H1 (cell line): ENCODE results near the gene GALNT13. TPM values are rescaled to one million over a fixed set of nuclear protein-coding genes. Genes with fewer than 3 reads are reported as not detected.

Experiments used
- CTCF ChIA-PET: fragments of 300-600 bp; sonication (Branson Sonifier 250); formaldehyde crosslinking; loops from one replicate; lab custom pipeline; 2021; ENCODE audit not compliant: partially characterized antibody; lab: Charles Lee
- POLR2A ChIA-PET: fragments of 300-600 bp; sonication (Branson Sonifier 250); formaldehyde crosslinking; loops from one replicate; lab custom pipeline; 2021; ENCODE audit warnings: inconsistent platforms; ENCODE audit not compliant: partially characterized antibody; lab: Charles Lee
- DNase-seq, 2 experiments: peaks; one replicate each; pipeline versions ENCODE4 v3.0.0 to v3.0.0-alpha.2; 2010 to 2022; ENCODE audit warnings: low spot score in 2 of 2, low read depth in 1 of 2, mixed read lengths in 1 of 2
- FAIRE-seq: peaks from 2 replicates; lab custom pipeline; 2011; peaks lifted over from hg19 to GRCh38; lab: Jason Lieb, UNC
- H2AFZ ChIP-seq: 2 replicates; pipeline ENCODE4 v1.8.1; 2012; ENCODE audit warnings: low read length, inconsistent platforms
- H2AK5ac ChIP-seq: 2 replicates; pipeline ENCODE4 v1.6.1; 2013; ENCODE audit warnings: low read depth, low read length
- H2BK120ac ChIP-seq: replicated peaks from 2 replicates; pipeline ENCODE3; 2013; ENCODE audit warnings: low read depth, low read length, inconsistent platforms
- H2BK12ac ChIP-seq: 2 replicates; pipeline ENCODE4 v1.6.1; 2013; ENCODE audit warnings: low read depth, low read length
- H2BK15ac ChIP-seq: 2 replicates; pipeline ENCODE4 v1.6.1; 2013; ENCODE audit warnings: low read length
- H2BK20ac ChIP-seq: 2 replicates; pipeline ENCODE4 v1.6.1; 2013; ENCODE audit warnings: low read length
- H2BK5ac ChIP-seq: 2 replicates; pipeline ENCODE4 v1.6.1; 2013; ENCODE audit warnings: low read depth, low read length
- H3K14ac ChIP-seq: 2 replicates; pipeline ENCODE4 v1.6.1; 2013; ENCODE audit warnings: inconsistent platforms; ENCODE audit not compliant: insufficient read length
- H3K18ac ChIP-seq: 2 replicates; pipeline ENCODE4 v1.6.1; 2013; ENCODE audit warnings: low read length; ENCODE audit errors: extremely low read depth
- H3K23ac ChIP-seq: 2 replicates; pipeline ENCODE4 v1.6.1; 2013; ENCODE audit warnings: inconsistent platforms; ENCODE audit not compliant: insufficient read length
- H3K23me2 ChIP-seq: 2 replicates; pipeline ENCODE4 v1.6.1; 2013; ENCODE audit warnings: low read depth, low read length
- H3K27ac ChIP-seq: 2 replicates; pipeline ENCODE4 v1.6.1; 2011; ENCODE audit warnings: low read depth, low read length, inconsistent platforms
- H3K27me3 ChIP-seq, 4 experiments: replicated peaks in 1 of 4; 1 replicate in 1 of 4; 2 replicates in 3 of 4; pipeline versions ENCODE4 v1.6.1 to v1.8.1; 2011 to 2013; ENCODE audit warnings: low read length in 3 of 4, mild to moderate bottlenecking in 3 of 4, inconsistent platforms in 2 of 4, mixed read lengths in 2 of 4, moderate library complexity in 1 of 4; ENCODE audit not compliant: control insufficient read depth in 3 of 4, insufficient read depth in 3 of 4; ENCODE audit errors: extremely low read depth in 1 of 4
- H3K36me3 ChIP-seq, 4 experiments: 2 replicates each; pipeline versions ENCODE4 v1.6.1 to v1.8.1; 2011 to 2013; ENCODE audit warnings: mild to moderate bottlenecking in 4 of 4, low read length in 3 of 4, moderate library complexity in 2 of 4, control low read depth in 1 of 4, inconsistent platforms in 1 of 4; ENCODE audit not compliant: insufficient read depth in 4 of 4, control insufficient read depth in 2 of 4
- H3K4ac ChIP-seq: replicated peaks from 2 replicates; pipeline ENCODE3; 2013; ENCODE audit warnings: low read length, low read depth, mixed read lengths, inconsistent platforms; ENCODE audit not compliant: insufficient read length
- H3K4me1 ChIP-seq, 4 experiments: replicated peaks in 1 of 4; 1 replicate in 1 of 4; 2 replicates in 3 of 4; pipeline versions ENCODE4 v1.6.1 to v1.8.1; 2011 to 2013; ENCODE audit warnings: low read length in 3 of 4, inconsistent platforms in 2 of 4, mixed read lengths in 1 of 4; ENCODE audit not compliant: insufficient read depth in 4 of 4, control insufficient read depth in 3 of 4
- H3K4me2 ChIP-seq, 2 experiments: 2 replicates each; pipeline versions ENCODE4 v1.6.1 to v1.8.1; 2011 to 2013; ENCODE audit warnings: low read depth in 2 of 2, low read length in 2 of 2, control low read depth in 1 of 2, inconsistent platforms in 1 of 2, mild to moderate bottlenecking in 1 of 2; ENCODE audit not compliant: insufficient read depth in 1 of 2
- H3K4me3 ChIP-seq, 4 experiments: fragments of 200-600, 300-600 bp in 1 of 4; sonication (generic), shearing (Covaris generic), sonication (Bioruptor Twin) in 1 of 4; 2 replicates each; pipeline versions ENCODE4 v1.5.1 to v1.8.1; 2011 to 2016; ENCODE audit warnings: low read length in 4 of 4, low read depth in 3 of 4, control low read depth in 2 of 4, inconsistent platforms in 2 of 4, mild to moderate bottlenecking in 2 of 4, mixed read lengths in 1 of 4, moderate library complexity in 1 of 4; ENCODE audit not compliant: insufficient read depth in 2 of 4; ENCODE audit errors: extremely low read depth in 1 of 4
- H3K56ac ChIP-seq: replicated peaks from 2 replicates; pipeline ENCODE3; 2013; ENCODE audit warnings: low read depth, mild to moderate bottlenecking, mixed read lengths, low read length, inconsistent platforms; ENCODE audit not compliant: insufficient read length
- H3K79me1 ChIP-seq: 2 replicates; pipeline ENCODE4 v1.6.1; 2013; ENCODE audit warnings: low read depth, low read length, control low read depth
- H3K79me2 ChIP-seq, 2 experiments: 2 replicates each; pipeline versions ENCODE4 v1.6.1 to v1.8.1; 2012 to 2013; ENCODE audit warnings: low read length in 2 of 2, mild to moderate bottlenecking in 2 of 2, inconsistent platforms in 1 of 2; ENCODE audit not compliant: insufficient read depth in 2 of 2, control insufficient read depth in 1 of 2
- H3K9ac ChIP-seq, 4 experiments: replicated peaks in 1 of 4; 1 replicate in 1 of 4; 2 replicates in 3 of 4; pipeline versions ENCODE4 v1.6.1 to v1.8.1; 2011 to 2013; ENCODE audit warnings: low read depth in 3 of 4, low read length in 3 of 4, control low read depth in 2 of 4, mild to moderate bottlenecking in 2 of 4, moderate library complexity in 2 of 4, inconsistent platforms in 1 of 4; ENCODE audit errors: extremely low read depth in 1 of 4
- H3K9me3 ChIP-seq, 2 experiments: 2 replicates each; pipeline versions ENCODE4 v1.6.1 to v1.8.1; 2012 to 2013; ENCODE audit warnings: mild to moderate bottlenecking in 2 of 2, moderate library complexity in 2 of 2, control low read depth in 1 of 2, inconsistent platforms in 1 of 2, low read depth in 1 of 2, low read length in 1 of 2, mixed read lengths in 1 of 2; ENCODE audit not compliant: insufficient read depth in 2 of 2
- H4K20me1 ChIP-seq, 2 experiments: replicated peaks in 1 of 2; 2 replicates each; pipeline versions ENCODE3 to v1.8.1; 2011 to 2013; ENCODE audit warnings: inconsistent platforms in 2 of 2, low read length in 2 of 2, mild to moderate bottlenecking in 1 of 2; ENCODE audit not compliant: insufficient read depth in 2 of 2, control insufficient read depth in 1 of 2
- H4K5ac ChIP-seq: 2 replicates; pipeline ENCODE4 v1.6.1; 2013; ENCODE audit warnings: low read length, low read depth, mixed read lengths, inconsistent platforms; ENCODE audit not compliant: insufficient read length
- H4K8ac ChIP-seq: 2 replicates; pipeline ENCODE4 v1.8.0; 2013; ENCODE audit warnings: mild to moderate bottlenecking, moderate library complexity, low read length, inconsistent platforms; ENCODE audit not compliant: insufficient read depth; ENCODE audit errors: extremely low read depth
- H4K91ac ChIP-seq: replicated peaks from 2 replicates; pipeline ENCODE3; 2013; ENCODE audit warnings: low read length, mixed read lengths, inconsistent platforms; ENCODE audit not compliant: insufficient read length
- CHD2 ChIP-seq: IDR thresholded peaks from 2 replicates; pipeline ENCODE4 v1.6.1; 2012; ENCODE audit warnings: low read length, improper control_type of control experiment
- CREB1 ChIP-seq: IDR thresholded peaks from 2 replicates; pipeline ENCODE4 v1.6.1; 2012; ENCODE audit warnings: inconsistent platforms
- CTBP2 ChIP-seq: IDR thresholded peaks from 2 replicates; pipeline ENCODE4 v1.7.0; 2011; ENCODE audit warnings: borderline replicate concordance, mild to moderate bottlenecking, moderate library complexity, mixed read lengths, low read length; ENCODE audit not compliant: insufficient read depth, insufficient read length
- CTCF ChIP-seq, 3 experiments: IDR thresholded peaks; 1 replicate in 2 of 3; 2 replicates in 1 of 3; pipeline versions ENCODE4 v1.5.1 to v1.6.1; 2011; ENCODE audit warnings: low read length in 3 of 3, mild to moderate bottlenecking in 3 of 3, inconsistent platforms in 2 of 3, low read depth in 1 of 3, moderate library complexity in 1 of 3; ENCODE audit not compliant: insufficient read depth in 1 of 3; ENCODE audit errors: control extremely low read depth in 1 of 3
- JUND ChIP-seq: IDR thresholded peaks from 2 replicates; pipeline ENCODE4 v1.6.1; 2011; ENCODE audit warnings: mild to moderate bottlenecking, improper control_type of control experiment, low read length
- NRF1 ChIP-seq: IDR thresholded peaks from 2 replicates; pipeline ENCODE4 v1.6.1; 2011; ENCODE audit warnings: mild to moderate bottlenecking, low read depth, low read length, improper control_type of control experiment
- RAD21 ChIP-seq, 2 experiments: IDR thresholded peaks in 1 of 2; conservative IDR thresholded peaks in 1 of 2; 2 replicates each; pipeline ENCODE4 v1.6.1; 2011; ENCODE audit warnings: low read depth in 2 of 2, low read length in 2 of 2, improper control_type of control experiment in 1 of 2, inconsistent platforms in 1 of 2, mild to moderate bottlenecking in 1 of 2, moderate library complexity in 1 of 2
- SP2 ChIP-seq: IDR thresholded peaks from 2 replicates; pipeline ENCODE4 v1.6.1; 2012; ENCODE audit warnings: mild to moderate bottlenecking, low read length, inconsistent platforms
- ZNF274 ChIP-seq: IDR thresholded peaks from 2 replicates; pipeline ENCODE4 v1.7.0; 2012; ENCODE audit warnings: low read length, borderline replicate concordance; ENCODE audit errors: extremely low read depth
- WGBS, 2 experiments: shearing (Covaris generic) in 1 of 2; methylation state at CpG; one replicate each; pipeline versions ENCODE4 v1.1.6 to v1.1.7; 2013 to 2015; ENCODE audit warnings: low lambda C conversion rate in 2 of 2, mixed read lengths in 2 of 2, inconsistent platforms in 1 of 2, low coverage in 1 of 2, missing lambda C conversion rate in 1 of 2; ENCODE audit not compliant: insufficient replicate concordance in 2 of 2, insufficient coverage in 1 of 2, insufficient read length in 1 of 2; ENCODE audit errors: extremely low coverage in 1 of 2, missing lambda C conversion rate in 1 of 2; 5-methylcytosine and 5-hydroxymethylcytosine counted together
- polyA plus RNA-seq, 7 experiments: library from polyadenylated mRNA; depleted of rRNA in 3 of 7; stranded (reverse) in 5 of 7; unstranded in 2 of 7; fragments of >200 nt in 5 of 7; fragments of 200-250 nt in 2 of 7; gene quantifications; 1 replicate in 5 of 7; 2 replicates in 1 of 7; 4 replicates in 1 of 7; pipeline versions ENCODE4 v1.2.1 to v1.2.3, GENCODE V29; 2011 to 2013; ENCODE audit warnings: missing spikeins in 2 of 7, mixed read lengths in 2 of 7
- total RNA-seq: library from RNA; stranded (reverse); fragmentation: NEBNext Ultra II Directional; extraction: Animal tissue kit (Norgen Biotek cat#: 25700); gene quantifications from 2 replicates; pipeline ENCODE4 v1.2.1, GENCODE V29; 2021
- TF ChIP-seq, protein P1 (sequence below): IDR thresholded peaks from 2 replicates; pipeline ENCODE4 v1.6.1; 2011; ENCODE audit warnings: low read length, improper control_type of control experiment

GALNT13 gene
- total and polyA plus RNA-seq, 2 of the 8 experiments (the other 6 are each of a cell fraction or from before 2014, with no cell fraction given), result 3.2 to 9.6 TPM

- Histone ChIP-seq H3K36me3 (no peaks in the 10 kb centered on the region), H3K14ac (no peak overlapping the region), H3K79me2 (no peaks in the 10 kb centered on the region), H3K4me2 (peak overlapping the region in 1 of 2 experiments; percentile 50; a peak in 1 of 4 replicates), H2BK120ac (no peak overlapping the region), H2BK20ac (no peak overlapping the region), H4K8ac (no peak overlapping the region), H3K79me1 (no peaks in the 10 kb centered on the region), H3K23me2 (no peaks in the 10 kb centered on the region), H4K5ac (no peak overlapping the region), H3K9ac (no peak overlapping the region), H3K56ac (no peak overlapping the region), H4K20me1 (no peaks in the 10 kb centered on the region), H3K4ac (no peak overlapping the region), H3K27ac (no peak overlapping the region), H3K4me3 (no peak overlapping the region), H2AK5ac (no peak overlapping the region), H2BK15ac (no peak overlapping the region), H3K9me3 (no peaks in the 10 kb centered on the region), H2AFZ (peak overlapping the region; percentile 89), H3K23ac (no peak overlapping the region), H2BK12ac (no peak overlapping the region), H2BK5ac (no peak overlapping the region), H3K27me3 (no peaks in the 10 kb centered on the region), H3K4me1 (peaks cover 0 to 5% (median 2%) of the 10 kb centered on the region in 4 experiments; a peak in 2 of 7 replicates), H4K91ac (no peak overlapping the region), H3K18ac (no peak overlapping the region)
- DNase-seq, result no peak
- ChIA-PET CTCF (interaction anchor here (0.6 to 2.9 kb wide), 26 partner anchors 10 to 1450 kb away, joined by 3 to 18 read pairs (median 3); no protein-coding TSS in a partner anchor), POLR2A (interaction anchor here (0.5 kb wide), 1 partner anchor 48 kb away, joined by 3 read pairs; no protein-coding TSS in a partner anchor)
- WGBS, 2 experiments, result 44% methylated on average over 7 of the region's 7 CpGs; no CpG with 5 or more reads in 1 of the 2 experiments
- peak; percentile 96 for FAIRE-seq
- TF ChIP-seq CTCF (IDR thresholded peaks at IDR 0.05; ENCODE audit: control extremely low read depth in 1 of 3, insufficient read depth in 1 of 3, low read depth in 1 of 3, low read length in 3 of 3) (peak in 2 of 3 experiments; percentile 19 to 38; a peak in 2 of 4 replicates), SP2 (no peak), CTBP2 (no peak), CREB1 (no peak), CHD2 (no peak), RAD21 (IDR thresholded peaks at IDR 0.05 in 1 of 2, conservative IDR thresholded peaks at IDR 0.05 in 1 of 2; ENCODE audit: low read depth in 2 of 2, low read length in 2 of 2) (peak; percentile 79 to 80), ZNF274 (no peak), JUND (no peak), NRF1 (no peak)
- TF ChIP-seq, protein P1, sequence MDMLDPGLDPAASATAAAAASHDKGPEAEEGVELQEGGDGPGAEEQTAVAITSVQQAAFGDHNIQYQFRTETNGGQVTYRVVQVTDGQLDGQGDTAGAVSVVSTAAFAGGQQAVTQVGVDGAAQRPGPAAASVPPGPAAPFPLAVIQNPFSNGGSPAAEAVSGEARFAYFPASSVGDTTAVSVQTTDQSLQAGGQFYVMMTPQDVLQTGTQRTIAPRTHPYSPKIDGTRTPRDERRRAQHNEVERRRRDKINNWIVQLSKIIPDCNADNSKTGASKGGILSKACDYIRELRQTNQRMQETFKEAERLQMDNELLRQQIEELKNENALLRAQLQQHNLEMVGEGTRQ, result no peak
Measured at GRCh38 chr2:154375579-154375931, 503.8 kb downstream of the GALNT13 start.
